HFFc6 (cell line): ENCODE measurements around the gene PRTFDC1. TPM values are rescaled to one million over a fixed set of nuclear protein-coding genes. Genes with fewer than 3 reads are reported as not detected.

Experiments
- DNase-seq: peaks from one replicate; pipeline ENCODE4 v3.0.0-alpha.2; 2018
- H3K27ac Mint-ChIP-seq: 2 replicates; pipeline ENCODE4 v1.8.0; 2020; ENCODE audit warnings: mild to moderate bottlenecking, mixed read lengths
- H3K27me3 Mint-ChIP-seq: 2 replicates; pipeline ENCODE4 v1.8.0; 2021; ENCODE audit warnings: mild to moderate bottlenecking, moderate library complexity, mixed read lengths; ENCODE audit not compliant: insufficient read depth
- H3K36me3 Mint-ChIP-seq: 2 replicates; pipeline ENCODE4 v1.8.0; 2021; ENCODE audit warnings: low read depth, mixed read lengths
- H3K4me1 Mint-ChIP-seq: 2 replicates; pipeline ENCODE4 v1.8.0; 2020; ENCODE audit warnings: low read depth, mixed read lengths
- H3K4me3 Mint-ChIP-seq: 2 replicates; pipeline ENCODE4 v1.8.0; 2020; ENCODE audit warnings: mild to moderate bottlenecking, moderate library complexity, mixed read lengths
- H3K9me3 Mint-ChIP-seq: 2 replicates; pipeline ENCODE4 v1.8.0; 2020; ENCODE audit warnings: mild to moderate bottlenecking, mixed read lengths
- CTCF ChIP-seq: fragments of 200-600 bp; sonication (generic); IDR thresholded peaks from 2 replicates; pipeline ENCODE4 v1.5.0; 2021; ENCODE audit warnings: antibody characterized with exemption, mild to moderate bottlenecking
- total RNA-seq, 6 experiments: library from RNA; stranded (reverse); fragmentation: NEBNext Ultra II Directional; extraction: Animal tissue kit (Norgen Biotek cat#: 25700); gene quantifications; 2 replicates in 1 of 6; 3 replicates in 5 of 6; pipeline ENCODE4 v1.2.3, GENCODE V29; 2021

The PRTFDC1 gene
- total RNA-seq, 6 experiments from 2014 or later = 16.2 to 32.6 (median 29.0) TPM

- Mint-ChIP-seq H3K9me3 (no peaks in the 10 kb centered on the region), H3K4me3 (no peak overlapping the region), H3K4me1 (peaks cover 57% of the 10 kb centered on the region), H3K27me3 (no peaks in the 10 kb centered on the region), H3K36me3 (0 out of 2 replicates have a peak, but pooled peaks cover 5% of the 10 kb centered on the region), H3K27ac (no peak overlapping the region)
- no peak for TF ChIP-seq CTCF
- DNase-seq = peak; percentile 44
Measured at GRCh38 chr10:24821986-24822385, 130.4 kb downstream of the PRTFDC1 start.

DNA sequence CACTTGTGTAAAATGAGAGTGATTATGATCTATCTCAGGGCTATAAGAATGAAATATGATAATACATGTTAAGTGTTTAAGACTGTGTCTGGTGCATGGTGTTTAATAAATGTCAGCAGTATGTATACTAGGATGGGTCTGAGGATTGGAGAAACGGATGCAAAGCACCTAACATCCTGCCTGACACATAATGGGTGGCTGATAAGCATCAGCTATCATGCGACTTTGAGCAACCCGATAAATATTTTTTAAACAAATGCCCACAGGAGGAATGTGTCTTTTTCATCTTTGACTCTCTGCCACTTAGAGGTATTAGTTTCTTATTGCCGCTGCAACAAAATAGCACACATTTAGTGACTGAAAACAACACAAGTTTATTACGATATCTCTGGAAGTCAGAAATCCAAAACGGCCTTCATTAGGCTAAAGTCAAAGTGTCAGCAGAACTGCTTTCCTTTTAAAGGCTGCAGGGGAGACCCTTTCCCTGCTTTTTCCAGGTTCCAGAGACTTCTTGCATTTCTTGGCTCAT, 135.5 kb downstream of the PRTFDC1 start:
- H3K27me3 Mint-ChIP-seq = no peaks in the 10 kb centered on the region
- peaks cover 49% of the 10 kb centered on the region for H3K4me1 Mint-ChIP-seq
- no peak overlapping the region for H3K4me3 Mint-ChIP-seq
- no peaks in the 10 kb centered on the region for H3K9me3 Mint-ChIP-seq
- H3K27ac Mint-ChIP-seq = no peak overlapping the region
- no peak for TF ChIP-seq CTCF
- DNase-seq = no peak
- 0 out of 2 replicates have a peak, but pooled peaks cover 9% of the 10 kb centered on the region for H3K36me3 Mint-ChIP-seq

DNA sequence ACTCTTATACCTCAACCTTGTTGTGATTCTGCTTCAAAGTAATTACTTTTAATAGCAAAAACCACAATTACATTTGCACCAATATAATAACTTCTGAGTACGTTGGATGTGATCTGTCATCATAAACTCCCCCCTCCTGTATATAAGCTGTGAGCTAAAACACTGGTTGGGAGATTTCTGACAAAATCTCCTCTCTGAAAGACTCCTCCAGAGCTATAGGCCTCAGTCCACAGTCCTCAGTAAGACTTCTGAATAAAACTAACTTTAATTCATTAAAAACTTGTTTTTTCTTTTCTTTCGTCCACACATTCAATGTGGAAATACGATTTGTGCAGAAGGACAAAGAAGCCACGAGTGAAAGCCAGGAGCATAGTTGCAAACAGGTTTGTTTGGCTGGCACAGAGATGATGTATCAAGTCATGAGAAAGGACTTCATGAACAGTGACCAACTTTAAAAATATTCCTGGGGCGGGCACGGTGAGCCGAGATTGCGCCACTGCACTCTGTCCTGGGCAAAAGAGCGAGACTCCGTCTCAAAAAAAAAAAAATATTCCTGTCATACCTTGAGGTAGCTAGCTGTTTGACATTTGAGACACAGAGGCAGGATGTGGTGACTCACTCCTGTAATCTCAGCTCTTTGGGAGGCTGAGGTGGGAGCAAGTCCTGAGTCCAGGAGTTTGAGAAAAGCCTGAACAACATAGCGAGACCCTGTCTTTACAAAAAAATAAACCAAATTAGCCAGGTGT, 137.7 kb downstream of the PRTFDC1 start:
- peak; percentile 42 for DNase-seq
- no peak overlapping the region; the same call in 1 of the 2 replicates for H3K4me3 Mint-ChIP-seq
- peak overlapping the region; percentile 58 for H3K27ac Mint-ChIP-seq
- 0 out of 2 replicates have a peak, but pooled peaks cover 9% of the 10 kb centered on the region for H3K36me3 Mint-ChIP-seq
- peaks cover 3% of the 10 kb centered on the region; the same call in 1 of the 2 replicates for H3K27me3 Mint-ChIP-seq
- no peaks in the 10 kb centered on the region for H3K9me3 Mint-ChIP-seq
- no peak for TF ChIP-seq CTCF
- peaks cover 39% of the 10 kb centered on the region for H3K4me1 Mint-ChIP-seq

DNA sequence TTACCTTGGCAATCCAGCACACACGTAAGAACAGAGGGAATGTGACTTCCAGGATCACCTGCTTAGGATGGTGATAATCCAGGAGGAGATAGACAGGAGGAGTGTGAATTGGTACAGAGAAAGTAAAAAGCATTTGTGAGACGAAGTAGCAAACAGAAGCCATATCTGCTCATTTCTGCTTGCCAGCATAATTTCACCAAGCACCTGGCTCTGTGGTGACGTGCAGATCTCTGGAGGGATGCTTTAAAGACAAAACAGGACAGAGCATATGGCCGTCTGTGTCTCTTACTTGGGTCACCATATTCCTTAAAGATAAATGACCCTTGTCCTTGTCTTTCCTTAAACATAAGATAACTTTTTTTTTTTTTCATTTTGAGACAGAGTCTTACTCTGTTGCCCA, 138.6 kb downstream of the PRTFDC1 start:
- TF ChIP-seq CTCF = no peak
- H3K27ac Mint-ChIP-seq = no peak overlapping the region
- peaks cover 38% of the 10 kb centered on the region for H3K4me1 Mint-ChIP-seq

DNA sequence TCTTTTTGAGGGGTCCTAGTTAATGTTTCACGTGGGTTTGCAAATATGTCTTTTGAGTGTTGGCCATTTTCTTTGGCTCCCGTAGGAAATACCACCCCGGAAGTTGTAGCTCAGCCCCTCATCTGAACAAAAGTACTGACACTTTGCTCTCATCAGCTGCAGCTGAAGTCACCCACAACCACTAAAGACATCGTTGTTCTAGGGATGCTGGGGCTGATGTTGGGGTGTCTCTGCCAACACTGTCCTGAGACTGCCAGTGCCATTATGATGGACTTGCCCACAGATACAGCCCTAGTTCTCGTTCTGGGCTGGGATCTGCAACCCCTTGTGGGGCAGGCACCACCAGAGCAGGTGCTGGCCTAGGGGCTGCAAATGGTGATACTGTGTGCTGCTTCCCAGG, 146.1 kb downstream of the PRTFDC1 start:
- no peaks in the 10 kb centered on the region for H3K9me3 Mint-ChIP-seq
- no peak for DNase-seq
- H3K27me3 Mint-ChIP-seq = peaks cover 5% of the 10 kb centered on the region; the same call in 1 of the 2 replicates
- no peak overlapping the region for H3K27ac Mint-ChIP-seq
- no peak overlapping the region for H3K4me3 Mint-ChIP-seq
- TF ChIP-seq CTCF = no peak
- no peaks in the 10 kb centered on the region; the same call in 1 of the 2 replicates for H3K4me1 Mint-ChIP-seq
- no peaks in the 10 kb centered on the region for H3K36me3 Mint-ChIP-seq

More for the DNA sequence above, 138.6 kb downstream of the PRTFDC1 start:
- H3K36me3 Mint-ChIP-seq = 0 out of 2 replicates have a peak, but pooled peaks cover 9% of the 10 kb centered on the region
- peaks cover 3% of the 10 kb centered on the region; the same call in 1 of the 2 replicates for H3K27me3 Mint-ChIP-seq
- H3K9me3 Mint-ChIP-seq = no peaks in the 10 kb centered on the region
- H3K4me3 Mint-ChIP-seq = no peak overlapping the region
- DNase-seq = no peak
